Measurements from ENCODE around the gene HOXC11. TPM values are rescaled to one million over a fixed set of nuclear protein-coding genes. Genes with fewer than 3 reads are reported as not detected.

The HOXC11 gene
- total and polyA plus RNA-seq, 2 of the 4 experiments (the other 2 are of a cell fraction) = not detected

GRCh38 chr12:54002915-54003389 lies 30.0 kb downstream of the HOXC11 start:
- peaks cover 4% of the 10 kb centered on the region; the same call in 1 of the 2 replicates for H3K9me3 ChIP-seq (ENCODE audit: control insufficient read depth, insufficient read depth, low read length)
- no peak overlapping the region for H2AK9ac ChIP-seq (replicated peaks; ENCODE audit: low read depth, low read length, poor library complexity)
- peaks cover 96% of the 10 kb centered on the region for H3K27me3 ChIP-seq (ENCODE audit: control insufficient read depth, insufficient read depth, low read length)
- in situ Hi-C loops (cut with MboI; ENCODE audit: low sequenced_read_pairs) (no loop called here), dilution Hi-C loops (cut with HindIII; ENCODE audit: low sequenced_read_pairs, unreplicated experiment) (no loop called here), intact Hi-C loops (cut with micrococcal nuclease) (loop anchor here (10.0 kb wide), 1 partner anchor 298 kb away; no protein-coding TSS in a partner anchor)
- H4K8ac ChIP-seq (ENCODE audit: low read depth in 2 of 2, low read length in 2 of 2) = no peak overlapping the region
- no peak overlapping the region for H2AK5ac ChIP-seq (ENCODE audit: low read depth, low read length)
- H2BK5ac ChIP-seq (ENCODE audit: low read depth, low read length, poor library complexity, severe bottlenecking) = no peak overlapping the region
- no peak overlapping the region for H3K23ac ChIP-seq (ENCODE audit: low read depth, low read length)
- POLR2A ChIA-PET (ENCODE audit: unreplicated experiment) = no interaction called here
- H3K9me1 ChIP-seq (ENCODE audit: insufficient read depth, low read length) = no peaks in the 10 kb centered on the region
- no peak overlapping the region for H3K18ac ChIP-seq (ENCODE audit: low read depth, low read length)
- H3K4me2 ChIP-seq (ENCODE audit: low read depth, low read length) = no peak overlapping the region
- no peak overlapping the region for H3K9ac ChIP-seq (ENCODE audit: low read depth, low read length)
- H2AFZ ChIP-seq (replicated peaks; ENCODE audit: low read length, poor library complexity) = no peak overlapping the region
- H3K4me1 ChIP-seq (ENCODE audit: control insufficient read depth, insufficient read depth, low read length) = no peaks in the 10 kb centered on the region
- WGBS, 2 experiments (ENCODE audit: extremely low coverage in 2 of 2, insufficient read length in 1 of 2) = no CpG with 5 or more reads among the region's 19 CpGs
- H3K27ac ChIP-seq (ENCODE audit: insufficient read depth, low read length) = no peak overlapping the region
- H3K4ac ChIP-seq (ENCODE audit: low read depth, low read length) = no peak overlapping the region
- H3K4me3 ChIP-seq (ENCODE audit: insufficient read depth, low read depth, low read length) = no peak overlapping the region
- no peak overlapping the region for H2BK15ac ChIP-seq (ENCODE audit: low read depth, low read length)
- H3K14ac ChIP-seq (replicated peaks; ENCODE audit: low read depth, low read length) = no peak overlapping the region
- no peak for TF ChIP-seq SMC3 (IDR thresholded peaks at IDR 0.05; ENCODE audit: low read depth, low read length)
- TF ChIP-seq BHLHE40 (IDR thresholded peaks at IDR 0.05; ENCODE audit: low read depth, low read length) = no peak
- TF ChIP-seq CTCF (conservative IDR thresholded peaks at IDR 0.05; ENCODE audit: low read depth, low read length) = no peak
- no peak for TF ChIP-seq MAZ (IDR thresholded peaks at IDR 0.05; ENCODE audit: borderline replicate concordance, low read depth, low read length)
- no peak for TF ChIP-seq RCOR1 (IDR thresholded peaks at IDR 0.05; ENCODE audit: insufficient replicate concordance, low read length)
- H4K91ac ChIP-seq (ENCODE audit: insufficient read depth, low read depth, low read length) = no peak overlapping the region
- H4K5ac ChIP-seq (ENCODE audit: low read depth, low read length) = no peak overlapping the region
- CTCF ChIA-PET = no interaction called here
- no peak overlapping the region for H2BK120ac ChIP-seq (ENCODE audit: low read depth, low read length)
- BruUV-seq (replicated peaks) = no TSS peak
- H4K20me1 ChIP-seq (ENCODE audit: insufficient read depth, low read length) = no peaks in the 10 kb centered on the region
- no peaks in the 10 kb centered on the region for H3K79me1 ChIP-seq (ENCODE audit: low read depth in 1 of 2, low read length in 2 of 2)
- no peaks in the 10 kb centered on the region for H3K36me3 ChIP-seq (ENCODE audit: control insufficient read depth, insufficient read depth, low read length)
- ATAC-seq (ENCODE audit: low read depth) = no peak
- H2BK20ac ChIP-seq (ENCODE audit: low read depth, low read length) = no peak overlapping the region
- H3K56ac ChIP-seq (ENCODE audit: extremely low read depth, insufficient read depth, low read length) = no peak overlapping the region
- no peak for DNase-seq
